HG03469 (cell line): ENCODE results near the gene RPA1.
"Not testable (repeated sequence)": the region's sequence is repeated elsewhere in the genome, so short reads cannot be mapped to it uniquely, and the experiment has no call there.

Experiments
- ATAC-seq: cut with Tn5 transposase; IDR thresholded peaks from one replicate; pipeline ENCODE4 v1.9.1; 2021; ENCODE audit warnings: mild to moderate bottlenecking, moderate library complexity, moderate number of reproducible peaks; ENCODE audit not compliant: unreplicated experiment

Gene RPA1

GRCh38 chr17:1810450-1811103 lies 19.2 kb upstream of the RPA1 start:
- no peak for ATAC-seq

- ATAC-seq, result no peak
These were observed 16.7 kb upstream of the RPA1 start for GRCh38 chr17:1813088-1813487.

GRCh38 chr17:1820528-1821252 lies 9.1 kb upstream of the RPA1 start:
- no peak for ATAC-seq

GRCh38 chr17:1829216-1829591 lies 601 bp upstream of the RPA1 start:
- no peak for ATAC-seq

- ATAC-seq, result no peak
These were observed 483 bp downstream of the RPA1 start for GRCh38 chr17:1830288-1830687.

GRCh38 chr17:1834380-1835149 lies 4.8 kb downstream of the RPA1 start:
- ATAC-seq, result peak; percentile 42

GRCh38 chr17:1839516-1839915 lies 9.7 kb downstream of the RPA1 start:
- ATAC-seq, result no peak

- ATAC-seq, result no peak
These were observed 14.1 kb downstream of the RPA1 start for GRCh38 chr17:1843947-1844346.

GRCh38 chr17:1847191-1847590 lies 17.4 kb downstream of the RPA1 start:
- no peak for ATAC-seq

GRCh38 chr17:1852327-1852726 lies 22.5 kb downstream of the RPA1 start:
- ATAC-seq, result no peak

GRCh38 chr17:1853698-1854097 lies 23.9 kb downstream of the RPA1 start:
- ATAC-seq, result no peak

- ATAC-seq, result not testable (repeated sequence)
These were observed 26.7 kb downstream of the RPA1 start for GRCh38 chr17:1856462-1856861.

GRCh38 chr17:1860978-1861377 lies 31.2 kb downstream of the RPA1 start:
- ATAC-seq, result no peak

- ATAC-seq, result no peak
These were observed 31.7 kb downstream of the RPA1 start for GRCh38 chr17:1861391-1862010.

GRCh38 chr17:1865252-1866037 lies 35.6 kb downstream of the RPA1 start:
- ATAC-seq, result no peak

GRCh38 chr17:1867307-1867706 lies 37.5 kb downstream of the RPA1 start:
- ATAC-seq, result no peak

GRCh38 chr17:1868090-1868489 lies 38.3 kb downstream of the RPA1 start:
- ATAC-seq, result no peak

- no peak for ATAC-seq
These were observed 40.8 kb downstream of the RPA1 start for GRCh38 chr17:1870592-1870991.

- no peak for ATAC-seq
These were observed 42.0 kb downstream of the RPA1 start for GRCh38 chr17:1871756-1872155.

- ATAC-seq, result no peak
These were observed 42.4 kb downstream of the RPA1 start for GRCh38 chr17:1872254-1872653.

GRCh38 chr17:1872976-1873375 lies 43.2 kb downstream of the RPA1 start:
- no peak for ATAC-seq
